Right atrium auricular region (tissue), 2 donors: ENCODE data around the gene ANKRD11. TPM values are rescaled to one million over a fixed set of nuclear protein-coding genes. Genes with fewer than 3 reads are reported as not detected.

Source experiments
- DNase-seq: peaks from one replicate; pipeline ENCODE4 v3.0.0-alpha.2; 2019; ENCODE audit warnings: low spot score
- H3K27ac ChIP-seq, 2 donors: fragments of 200-600 bp; sonication (generic); 1 replicate in 1 of 2; 2 replicates in 1 of 2; pipeline ENCODE4 v1.5.1; 2016 to 2019
- H3K27me3 ChIP-seq, 2 donors: fragments of 200-600 bp; sonication (generic); one replicate each; pipeline versions ENCODE4 v1.5.1 to v1.6.0; 2017 to 2019
- H3K36me3 ChIP-seq: fragments of 200-600 bp; sonication (generic); one replicate; pipeline ENCODE4 v1.5.1; 2016
- H3K4me1 ChIP-seq, 2 donors: fragments of 200-600 bp; sonication (generic); one replicate each; pipeline versions ENCODE4 v1.5.1 to v1.6.0; 2017 to 2019
- H3K4me3 ChIP-seq, 2 donors: fragments of 200-600 bp; sonication (generic); 1 replicate in 1 of 2; 2 replicates in 1 of 2; pipeline ENCODE4 v1.5.1; 2017 to 2019; ENCODE audit warnings: mild to moderate bottlenecking in 1 of 2, moderate library complexity in 1 of 2
- H3K9me3 ChIP-seq, 2 donors: fragments of 200-600 bp; sonication (generic); one replicate each; pipeline ENCODE4 v1.5.1; 2019
- total RNA-seq, 2 donors: library from RNA; depleted of rRNA; stranded (reverse); fragments of >200 nt; gene quantifications; one replicate each; pipeline ENCODE4 v1.1.0, GENCODE V29; 2016
- TF ChIP-seq, protein P1 (sequence below), 2 donors: fragments of 200-600 bp; sonication (generic); IDR thresholded peaks; one replicate each; pipeline ENCODE4 v1.5.1; 2019; ENCODE audit warnings: antibody characterized with exemption in 2 of 2

The ANKRD11 gene
- total RNA-seq, 2 donors from 2014 or later, result 55.2 to 68.1 TPM

DNA sequence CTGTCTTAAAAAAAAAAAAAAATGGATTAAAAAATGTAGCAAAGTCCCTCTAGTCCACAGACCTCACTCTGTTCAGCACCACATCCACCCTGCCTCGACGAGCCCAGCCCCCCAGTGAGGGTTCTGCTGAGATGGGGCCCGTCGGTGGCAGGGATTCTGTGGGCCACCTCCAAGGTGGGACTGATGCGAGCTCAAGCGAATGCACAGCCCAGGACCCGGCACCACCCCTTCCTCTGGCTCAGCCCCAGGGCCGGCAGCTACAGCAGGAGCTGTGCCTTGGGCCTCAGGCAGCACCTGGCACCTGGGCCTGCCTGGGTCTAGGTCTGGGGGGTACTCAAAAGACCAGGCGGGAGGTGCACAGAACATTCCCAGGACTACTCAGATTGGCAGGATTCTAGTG, 213.3 kb downstream of the ANKRD11 start:
- no peak for DNase-seq
- Histone ChIP-seq H3K27ac (no peak overlapping the region), H3K9me3 (no peaks in the 10 kb centered on the region), H3K4me3 (no peak overlapping the region), H3K36me3 (peaks cover 82% of the 10 kb centered on the region), H3K4me1 (no peaks in the 10 kb centered on the region), H3K27me3 (no peaks in the 10 kb centered on the region)
- TF ChIP-seq, protein P1, sequence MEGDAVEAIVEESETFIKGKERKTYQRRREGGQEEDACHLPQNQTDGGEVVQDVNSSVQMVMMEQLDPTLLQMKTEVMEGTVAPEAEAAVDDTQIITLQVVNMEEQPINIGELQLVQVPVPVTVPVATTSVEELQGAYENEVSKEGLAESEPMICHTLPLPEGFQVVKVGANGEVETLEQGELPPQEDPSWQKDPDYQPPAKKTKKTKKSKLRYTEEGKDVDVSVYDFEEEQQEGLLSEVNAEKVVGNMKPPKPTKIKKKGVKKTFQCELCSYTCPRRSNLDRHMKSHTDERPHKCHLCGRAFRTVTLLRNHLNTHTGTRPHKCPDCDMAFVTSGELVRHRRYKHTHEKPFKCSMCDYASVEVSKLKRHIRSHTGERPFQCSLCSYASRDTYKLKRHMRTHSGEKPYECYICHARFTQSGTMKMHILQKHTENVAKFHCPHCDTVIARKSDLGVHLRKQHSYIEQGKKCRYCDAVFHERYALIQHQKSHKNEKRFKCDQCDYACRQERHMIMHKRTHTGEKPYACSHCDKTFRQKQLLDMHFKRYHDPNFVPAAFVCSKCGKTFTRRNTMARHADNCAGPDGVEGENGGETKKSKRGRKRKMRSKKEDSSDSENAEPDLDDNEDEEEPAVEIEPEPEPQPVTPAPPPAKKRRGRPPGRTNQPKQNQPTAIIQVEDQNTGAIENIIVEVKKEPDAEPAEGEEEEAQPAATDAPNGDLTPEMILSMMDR (IDR thresholded peaks at IDR 0.05), result no peak

DNA sequence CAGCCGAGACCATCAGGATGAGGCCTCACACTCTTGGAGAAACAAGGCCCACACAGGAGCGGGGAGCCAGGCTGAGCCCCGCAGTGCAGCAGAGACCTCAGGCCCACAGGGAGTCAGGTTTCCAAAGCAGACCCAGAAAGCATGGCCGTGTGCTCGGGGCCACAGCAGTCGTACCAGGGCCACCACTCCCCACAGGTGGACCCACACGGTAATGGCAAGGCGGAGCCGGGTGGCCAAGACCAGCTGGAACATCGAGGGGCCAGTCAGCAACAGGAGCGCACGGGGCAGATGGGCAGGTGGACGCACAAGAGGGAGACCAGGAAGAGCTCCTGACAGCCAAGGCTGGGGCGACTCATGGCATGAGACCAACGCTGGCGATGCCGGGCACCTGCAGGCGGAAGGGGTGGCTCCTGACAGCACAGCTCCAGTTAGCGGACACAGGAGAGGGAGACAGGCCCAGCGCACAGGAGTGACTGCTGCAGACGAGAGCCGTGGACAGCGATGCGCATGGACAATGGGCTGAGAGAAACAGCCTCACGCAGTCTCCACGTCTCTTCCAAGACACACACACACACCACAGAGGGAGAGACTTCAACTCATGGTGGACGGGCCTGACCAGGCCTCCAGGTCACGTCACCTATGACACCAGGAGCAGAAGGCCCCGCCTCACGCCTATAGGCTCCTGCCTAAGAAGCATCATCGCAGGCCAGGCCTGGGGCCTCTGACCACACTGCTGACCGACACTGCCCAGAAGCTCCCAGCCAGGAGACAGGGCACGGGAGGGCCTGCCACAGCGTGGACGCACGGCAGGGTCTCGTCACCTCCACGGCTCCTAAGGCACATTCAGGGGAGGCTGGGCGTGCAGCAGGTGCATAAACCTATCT, 214.3 kb downstream of the ANKRD11 start:
- H3K4me3 ChIP-seq, result no peak overlapping the region
- no peak for DNase-seq
- TF ChIP-seq, protein P1 (IDR thresholded peaks at IDR 0.05), result no peak
- no peak overlapping the region for H3K27ac ChIP-seq
- H3K36me3 ChIP-seq, result peaks cover 82% of the 10 kb centered on the region
- no peaks in the 10 kb centered on the region for H3K4me1 ChIP-seq
- H3K9me3 ChIP-seq, result no peaks in the 10 kb centered on the region
- no peaks in the 10 kb centered on the region for H3K27me3 ChIP-seq

DNA sequence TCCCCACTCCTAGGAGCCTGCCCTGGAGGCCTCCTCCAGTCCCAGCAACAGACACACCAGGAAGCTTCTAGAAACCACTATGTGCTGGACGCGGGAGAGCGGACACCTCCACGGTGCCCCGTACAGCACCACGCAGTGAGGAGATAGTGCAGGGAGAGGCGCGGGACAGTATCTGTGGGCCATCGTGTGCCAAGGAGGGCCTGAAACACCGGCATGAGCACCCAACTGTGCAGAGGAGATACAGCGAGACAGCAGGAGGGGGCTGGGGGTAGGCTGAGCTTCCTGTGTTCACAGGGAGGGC, 215.1 kb downstream of the ANKRD11 start:
- Histone ChIP-seq H3K36me3 (peaks cover 80% of the 10 kb centered on the region), H3K9me3 (no peaks in the 10 kb centered on the region), H3K4me3 (no peak overlapping the region), H3K27me3 (no peaks in the 10 kb centered on the region), H3K27ac (no peak overlapping the region), H3K4me1 (no peaks in the 10 kb centered on the region)
- no peak for DNase-seq
- TF ChIP-seq, protein P1 (IDR thresholded peaks at IDR 0.05), result no peak

DNA sequence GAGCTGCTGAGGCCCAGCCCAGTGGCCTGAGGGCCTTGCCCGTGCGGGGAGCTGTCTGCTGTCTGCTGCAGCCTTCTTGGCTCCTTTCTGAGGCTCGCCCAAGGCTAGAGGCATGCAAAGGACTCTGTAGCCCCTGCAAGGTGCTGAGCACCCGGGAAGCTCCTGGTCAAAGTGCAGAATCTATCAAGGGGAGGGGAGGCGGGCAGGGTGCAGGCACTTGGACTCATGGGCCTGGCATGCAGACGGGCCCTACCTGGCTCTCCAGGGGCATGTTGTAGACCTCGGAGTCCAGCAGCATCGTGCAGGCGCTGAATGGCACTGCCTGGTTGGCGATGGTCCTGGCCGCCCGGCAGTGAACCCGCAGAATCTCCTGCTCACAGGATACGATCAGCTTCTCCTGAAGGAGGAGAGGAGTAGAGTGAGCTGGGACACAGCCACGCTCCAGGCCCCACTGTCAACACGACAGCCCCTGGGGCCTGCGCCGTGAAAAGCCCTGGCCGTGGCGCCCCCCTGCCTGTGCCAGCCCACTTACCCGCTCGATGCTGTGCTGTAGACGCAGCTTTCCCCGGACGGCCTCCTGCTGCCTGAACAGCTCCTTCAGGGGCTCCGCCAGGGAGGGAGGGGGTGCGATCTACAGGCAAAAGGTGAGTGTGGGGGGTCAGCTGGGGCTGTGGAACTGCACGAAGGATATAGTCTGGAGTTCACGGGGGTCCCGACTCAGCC, 215.6 kb downstream of the ANKRD11 start:
- Histone ChIP-seq H3K4me1 (no peaks in the 10 kb centered on the region), H3K36me3 (peaks cover 80% of the 10 kb centered on the region), H3K27ac (no peak overlapping the region), H3K27me3 (no peaks in the 10 kb centered on the region), H3K4me3 (no peak overlapping the region), H3K9me3 (no peaks in the 10 kb centered on the region)
- no peak for DNase-seq
- TF ChIP-seq, protein P1 (IDR thresholded peaks at IDR 0.05), result no peak

DNA sequence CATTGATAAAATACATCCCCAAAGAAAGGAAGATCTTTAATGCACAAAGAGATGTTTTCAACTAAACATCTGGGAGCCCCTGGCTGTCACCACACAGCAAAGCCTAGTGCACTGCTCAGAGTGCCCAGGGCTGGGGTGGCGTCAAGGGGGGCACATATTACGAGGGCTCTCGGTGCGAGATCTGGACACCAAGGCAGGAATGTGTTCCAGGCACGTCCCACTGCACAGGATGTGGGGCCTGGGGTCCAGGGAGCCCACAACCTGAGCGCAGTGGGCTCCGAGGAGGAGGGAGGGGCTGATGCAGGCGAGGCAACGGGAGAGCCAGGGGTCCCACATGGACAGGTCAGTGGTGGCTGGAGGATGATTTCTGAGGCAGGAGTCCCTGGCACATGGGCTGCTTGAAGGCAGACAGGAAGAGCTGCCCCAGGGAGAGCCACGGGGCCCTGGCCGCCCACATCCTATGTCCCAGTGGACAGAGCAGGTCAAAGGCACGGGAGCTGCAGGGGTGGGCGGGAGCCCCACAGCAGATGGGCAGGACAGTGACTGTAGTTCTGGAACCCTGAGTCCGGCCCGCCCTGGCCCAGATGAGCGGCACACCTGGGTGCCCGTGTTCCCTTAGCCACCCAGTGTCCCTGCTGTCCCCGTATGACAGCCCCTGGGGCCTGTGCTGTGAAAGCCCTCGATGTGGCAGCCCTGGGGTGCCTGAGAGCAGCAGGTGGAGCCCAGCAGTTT, 216.5 kb downstream of the ANKRD11 start:
- Histone ChIP-seq H3K27ac (no peak overlapping the region), H3K4me3 (no peak overlapping the region), H3K36me3 (peaks cover 86% of the 10 kb centered on the region), H3K4me1 (no peaks in the 10 kb centered on the region), H3K27me3 (no peaks in the 10 kb centered on the region), H3K9me3 (no peaks in the 10 kb centered on the region)
- DNase-seq, result no peak
- TF ChIP-seq, protein P1 (IDR thresholded peaks at IDR 0.05), result no peak
